SK-N-SH treated with all-trans-retinoic acid at 6 μM for 48 hours (cell line): ENCODE results near the gene LONRF2.

Source experiments
- ATAC-seq: fragments of 200-7000 bp; cut with Tn5 transposase; 3 replicates; pipeline ENCODE4 v1.9.1; 2020; ENCODE audit warnings: mild to moderate bottlenecking, moderate library complexity
- BACH2 ChIP-seq: fragments of 250-450 bp; sonication (Bioruptor Pico); IDR thresholded peaks from 2 replicates; pipeline ENCODE4 v1.9.0; 2021; ENCODE audit warnings: mild to moderate bottlenecking, borderline replicate concordance
- CREB5 ChIP-seq: fragments of 250-450 bp; sonication (Bioruptor Pico); IDR thresholded peaks from 2 replicates; pipeline ENCODE4 v1.5.1; 2020; ENCODE audit warnings: low read depth, mild to moderate bottlenecking, moderate library complexity
- CSDC2 ChIP-seq: fragments of 250-450 bp; sonication (Bioruptor Pico); IDR thresholded peaks from 2 replicates; pipeline ENCODE4 v1.5.0; 2020; ENCODE audit warnings: mild to moderate bottlenecking, moderate library complexity
- CSRNP3 ChIP-seq: fragments of 250-450 bp; sonication (Bioruptor Pico); IDR thresholded peaks from 2 replicates; pipeline ENCODE4 v1.5.1; 2021; ENCODE audit warnings: mild to moderate bottlenecking, moderate library complexity
- ISL1 ChIP-seq: fragments of 250-450 bp; sonication (Bioruptor Pico); IDR thresholded peaks from 2 replicates; pipeline ENCODE4 v2.1.2; 2022; ENCODE audit warnings: mild to moderate bottlenecking, moderate library complexity
- OSR1 ChIP-seq: fragments of 250-450 bp; sonication (Bioruptor Pico); IDR thresholded peaks from 2 replicates; pipeline ENCODE4 v1.8.0; 2022; ENCODE audit warnings: moderate library complexity, mild to moderate bottlenecking, inconsistent platforms
- PATZ1 ChIP-seq: fragments of 250-450 bp; sonication (Bioruptor Pico); IDR thresholded peaks from 2 replicates; pipeline ENCODE4 v1.8.0; 2020; ENCODE audit warnings: mild to moderate bottlenecking, moderate library complexity, borderline replicate concordance
- POU6F1 ChIP-seq: fragments of 250-450 bp; sonication (Bioruptor Pico); IDR thresholded peaks from 2 replicates; pipeline ENCODE4 v1.8.0; 2021; ENCODE audit warnings: low read depth, mild to moderate bottlenecking, moderate library complexity, borderline replicate concordance
- PPARA ChIP-seq: fragments of 250-450 bp; sonication (Bioruptor Pico); IDR thresholded peaks from 2 replicates; pipeline ENCODE4 v1.5.0; 2020; ENCODE audit warnings: mild to moderate bottlenecking, borderline replicate concordance
- RARB ChIP-seq: fragments of 250-450 bp; sonication (Bioruptor Pico); IDR thresholded peaks from 2 replicates; pipeline ENCODE4 v1.8.0; 2021; ENCODE audit warnings: mild to moderate bottlenecking, moderate library complexity
- SNAI2 ChIP-seq: fragments of 250-450 bp; sonication (Bioruptor Pico); IDR thresholded peaks from 2 replicates; pipeline ENCODE4 v1.5.0; 2020; ENCODE audit warnings: mild to moderate bottlenecking, moderate library complexity
- TCF4 ChIP-seq: fragments of 250-450 bp; sonication (Bioruptor Pico); IDR thresholded peaks from 2 replicates; pipeline ENCODE4 v1.8.0; 2021; ENCODE audit warnings: mild to moderate bottlenecking, moderate library complexity, borderline replicate concordance
- TSHZ2 ChIP-seq: fragments of 250-450 bp; sonication (Bioruptor Pico); IDR thresholded peaks from 2 replicates; pipeline ENCODE4 v1.5.0; 2020; ENCODE audit warnings: mild to moderate bottlenecking, moderate library complexity
- ZC3H10 ChIP-seq: fragments of 250-450 bp; sonication (Bioruptor Pico); IDR thresholded peaks from 2 replicates; pipeline ENCODE4 v1.5.1; 2021; ENCODE audit warnings: mild to moderate bottlenecking, moderate library complexity
- ZFP3 ChIP-seq: fragments of 250-450 bp; sonication (Bioruptor Pico); IDR thresholded peaks from 2 replicates; pipeline ENCODE4 v1.5.0; 2020; ENCODE audit warnings: mild to moderate bottlenecking, moderate library complexity
- ZFP30 ChIP-seq: fragments of 450-650 bp; formaldehyde crosslinking; IDR thresholded peaks from 2 replicates; pipeline ENCODE4 v1.5.0; 2022; ENCODE audit warnings: mild to moderate bottlenecking, moderate library complexity
- ZNF8 ChIP-seq: fragments of 450-650 bp; formaldehyde crosslinking; IDR thresholded peaks from 2 replicates; pipeline ENCODE4 v1.5.0; 2020; ENCODE audit warnings: mild to moderate bottlenecking, moderate library complexity

The LONRF2 gene

GRCh38 chr2:100317634-100318033 is 4.7 kb downstream of the LONRF2 start (continued):
- TF ChIP-seq TCF4 (CRISPR knock-in tag) (no peak), ZC3H10 (CRISPR knock-in tag) (no peak), ZFP3 (CRISPR knock-in tag) (no peak)

- no peak; the same call in 2 of the 3 replicates for ATAC-seq
- TF ChIP-seq ZNF8 (no peak), TCF4 (CRISPR knock-in tag) (no peak), CREB5 (CRISPR knock-in tag) (no peak), CSRNP3 (CRISPR knock-in tag) (no peak), ZFP30 (CRISPR knock-in tag) (no peak), ZC3H10 (CRISPR knock-in tag) (no peak), CSDC2 (no peak), OSR1 (CRISPR knock-in tag) (no peak), RARB (CRISPR knock-in tag) (no peak)
- TF ChIP-seq, all 23 proteins: peak for 0
Observed at GRCh38 chr2:100309973-100310719, 12.2 kb downstream of the LONRF2 start.

GRCh38 chr2:100309311-100309710 is 13.0 kb downstream of the LONRF2 start:
- TF ChIP-seq ZFP3 (CRISPR knock-in tag): no peak
- TF ChIP-seq TSHZ2 (CRISPR knock-in tag): no peak
- TF ChIP-seq PPARA (CRISPR knock-in tag): no peak
- no peak for TF ChIP-seq PATZ1
- TF ChIP-seq OSR1 (CRISPR knock-in tag): no peak
- no peak for TF ChIP-seq CSRNP3 (CRISPR knock-in tag)
- no peak for TF ChIP-seq POU6F1 (CRISPR knock-in tag)
- TF ChIP-seq ZC3H10 (CRISPR knock-in tag): no peak
- no peak for TF ChIP-seq BACH2 (CRISPR knock-in tag)
- TF ChIP-seq ISL1 (CRISPR knock-in tag): no peak
- TF ChIP-seq TCF4 (CRISPR knock-in tag): no peak
- no peak for TF ChIP-seq SNAI2 (CRISPR knock-in tag)
- no peak for TF ChIP-seq ZFP30 (CRISPR knock-in tag)

More at GRCh38 chr2:100309311-100309710, 13.0 kb downstream of the LONRF2 start:
- ATAC-seq: no peak
